T-helper 22 cell (primary cell): ENCODE data around the gene TBC1D22B.

Experiments used
- DNase-seq: peaks from one replicate; pipeline ENCODE4 v3.0.0-alpha.2; 2020; ENCODE audit warnings: low read depth

Gene TBC1D22B

GRCh38 chr6:37239950-37240713 lies 17.4 kb upstream of the TBC1D22B start:
- peak; percentile 16 for DNase-seq

- DNase-seq: no peak
Observed at GRCh38 chr6:37241131-37241530, 16.4 kb upstream of the TBC1D22B start.

DNA sequence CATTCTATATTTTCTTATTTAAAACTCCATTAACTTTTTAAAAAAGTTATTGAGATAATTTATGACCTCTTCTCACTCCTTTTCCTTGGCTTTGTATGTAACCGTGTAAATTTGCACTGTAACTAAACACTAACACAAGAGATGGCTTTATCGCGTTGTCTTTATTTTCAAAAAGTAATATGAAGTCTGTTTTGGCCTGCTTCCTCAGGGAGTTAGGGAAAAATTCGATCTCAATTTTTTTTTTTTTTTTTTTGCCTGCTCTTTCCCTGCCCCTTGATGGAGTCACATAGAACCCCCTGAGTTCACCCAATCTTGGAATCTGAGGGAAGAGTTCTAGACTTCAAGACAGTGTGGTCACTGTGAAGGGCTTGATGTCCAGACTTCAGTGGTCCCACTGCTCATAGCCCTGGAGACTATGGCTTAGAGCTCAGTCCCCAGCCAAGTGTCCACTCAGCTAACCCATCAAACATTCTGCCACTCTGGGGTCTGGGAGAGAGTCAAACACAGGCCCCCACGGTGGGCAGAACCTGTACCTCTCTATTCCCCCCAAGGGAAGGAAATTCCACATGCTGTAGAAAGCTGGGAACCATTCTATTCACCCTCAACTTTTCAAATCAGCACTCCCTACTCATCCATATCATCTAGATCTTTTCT lies 15.7 kb upstream of the TBC1D22B start:
- DNase-seq: no peak

GRCh38 chr6:37242429-37243052 lies 15.0 kb upstream of the TBC1D22B start:
- no peak for DNase-seq

DNA sequence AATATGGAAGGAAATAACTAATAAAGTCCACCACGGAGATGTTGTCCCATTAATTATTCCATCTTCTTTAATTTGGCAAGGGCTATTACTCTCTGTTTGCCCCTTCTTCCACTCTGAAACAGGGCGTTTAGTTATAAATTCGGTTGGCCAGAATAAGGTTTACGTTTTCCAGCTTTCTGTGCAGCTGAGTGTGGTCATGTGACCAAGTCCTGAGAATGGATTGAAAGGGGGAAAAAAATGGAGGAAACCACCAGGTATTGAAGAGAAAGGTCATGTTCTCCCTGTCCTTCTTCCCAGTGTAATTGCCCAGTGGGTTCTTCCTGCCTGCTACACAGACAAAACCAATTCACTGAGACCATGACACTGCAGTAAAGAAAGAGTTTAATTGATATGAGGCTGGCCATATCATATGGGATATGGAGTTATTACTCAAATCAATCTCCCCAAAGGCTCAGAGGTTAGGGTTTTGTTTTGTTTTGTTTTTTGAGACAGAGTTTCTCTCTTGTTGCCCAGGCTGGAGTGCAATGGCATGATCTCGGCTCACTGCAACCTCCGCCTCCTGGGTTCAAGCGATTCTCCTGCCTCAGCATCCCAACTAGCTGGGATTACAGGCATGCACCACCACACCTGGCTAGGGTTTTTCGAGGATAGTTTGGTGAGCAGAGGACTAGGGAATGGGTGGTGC lies 14.3 kb upstream of the TBC1D22B start:
- DNase-seq: no peak

- no peak for DNase-seq
Observed at GRCh38 chr6:37243816-37244370, 13.7 kb upstream of the TBC1D22B start.

DNA sequence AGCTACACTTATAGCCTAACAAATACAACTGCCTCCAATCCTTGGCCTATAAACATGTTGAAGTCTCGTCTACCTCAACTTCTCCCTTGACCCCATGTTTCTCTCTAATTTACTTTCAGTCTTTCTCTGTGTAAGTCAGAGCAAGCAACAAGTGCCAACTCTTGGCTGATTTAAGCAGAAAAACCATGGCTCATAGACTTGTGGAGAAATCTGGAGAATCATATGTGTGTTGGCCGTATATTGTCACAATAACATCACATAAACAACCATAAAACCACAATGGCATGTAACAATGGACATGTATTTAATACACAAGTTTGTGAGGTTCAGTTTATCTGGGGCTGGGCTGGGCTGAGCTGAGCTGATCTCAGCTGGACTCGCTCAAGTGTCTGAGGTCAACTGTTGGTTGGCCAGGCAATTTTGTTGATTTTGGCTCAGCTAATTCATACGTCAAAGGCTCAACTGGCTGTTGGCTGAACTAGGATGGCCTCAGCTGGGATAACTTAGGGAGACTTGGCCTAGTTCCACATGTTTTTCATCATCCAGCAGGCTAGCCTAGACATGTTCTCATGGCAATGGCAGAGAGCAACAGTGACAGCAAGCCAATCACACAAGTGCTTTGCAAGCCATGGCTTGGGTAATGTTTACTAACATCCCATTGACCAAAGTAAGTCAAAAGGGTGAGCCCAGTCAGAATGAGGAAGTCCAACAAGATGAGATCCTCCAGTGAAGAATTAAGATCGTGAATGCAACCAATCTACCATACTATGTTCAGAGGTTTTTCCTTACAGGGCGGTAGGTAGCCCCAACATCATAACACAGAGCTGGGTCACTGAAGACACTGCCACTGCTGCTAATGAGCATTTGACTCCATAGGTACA lies 12.9 kb upstream of the TBC1D22B start:
- no peak for DNase-seq

DNA sequence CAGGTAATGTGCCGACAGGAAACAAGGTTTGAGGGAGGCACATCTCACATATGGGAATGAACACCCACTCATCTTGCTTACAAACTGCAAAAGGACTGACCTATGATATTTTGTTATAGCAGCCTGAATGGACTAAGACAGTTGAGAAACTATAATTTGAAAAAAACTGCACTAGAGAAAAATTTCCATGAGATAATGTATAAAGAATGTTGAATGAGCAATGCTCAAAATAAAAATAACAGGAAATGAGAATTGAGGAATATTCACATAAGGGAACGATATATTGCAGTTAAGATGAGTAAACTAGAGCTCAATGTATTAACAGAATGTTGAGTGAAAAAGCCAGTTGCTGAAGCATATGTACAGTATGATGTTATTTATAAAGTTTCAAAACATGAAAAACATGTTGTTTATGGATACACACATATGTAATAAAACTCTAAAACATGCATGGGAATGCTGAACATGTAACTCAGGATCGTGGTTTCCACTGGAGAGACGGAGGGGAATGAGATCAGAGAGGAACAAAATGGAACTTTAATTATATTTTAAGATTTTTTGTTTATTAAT lies 6.3 kb upstream of the TBC1D22B start:
- no peak for DNase-seq

DNA sequence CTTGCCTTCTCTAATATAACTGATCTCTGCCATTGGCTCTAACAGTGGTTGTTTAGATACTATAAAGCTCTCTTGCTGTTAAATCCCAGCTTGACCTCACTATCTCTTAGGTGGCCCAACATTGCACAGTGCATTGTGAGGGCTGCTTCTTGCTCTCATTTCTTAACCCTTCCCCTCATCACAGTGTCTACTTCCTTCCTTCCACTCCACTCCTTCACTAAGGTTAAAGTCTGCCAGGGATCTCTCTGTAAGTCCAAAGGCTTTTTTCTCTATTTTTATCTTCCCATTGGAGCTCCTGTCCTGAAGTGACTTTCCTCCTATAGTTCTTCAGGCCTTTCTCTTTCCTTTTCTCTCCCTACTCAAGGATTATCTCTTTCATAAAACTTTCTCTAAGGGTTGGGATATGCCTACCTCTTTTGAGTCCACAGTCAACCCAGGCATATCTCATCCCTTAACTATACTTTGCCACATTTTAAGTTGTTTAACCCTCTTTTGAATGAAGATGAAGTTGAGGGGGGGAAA lies 4.0 kb upstream of the TBC1D22B start:
- no peak for DNase-seq

- DNase-seq: no peak
Observed at GRCh38 chr6:37254881-37255280, 2.7 kb upstream of the TBC1D22B start.

- no peak for DNase-seq
Observed at GRCh38 chr6:37256692-37257319, 766 bp upstream of the TBC1D22B start.

GRCh38 chr6:37257320-37257633 lies 295 bp upstream of the TBC1D22B start:
- DNase-seq: no peak

DNA sequence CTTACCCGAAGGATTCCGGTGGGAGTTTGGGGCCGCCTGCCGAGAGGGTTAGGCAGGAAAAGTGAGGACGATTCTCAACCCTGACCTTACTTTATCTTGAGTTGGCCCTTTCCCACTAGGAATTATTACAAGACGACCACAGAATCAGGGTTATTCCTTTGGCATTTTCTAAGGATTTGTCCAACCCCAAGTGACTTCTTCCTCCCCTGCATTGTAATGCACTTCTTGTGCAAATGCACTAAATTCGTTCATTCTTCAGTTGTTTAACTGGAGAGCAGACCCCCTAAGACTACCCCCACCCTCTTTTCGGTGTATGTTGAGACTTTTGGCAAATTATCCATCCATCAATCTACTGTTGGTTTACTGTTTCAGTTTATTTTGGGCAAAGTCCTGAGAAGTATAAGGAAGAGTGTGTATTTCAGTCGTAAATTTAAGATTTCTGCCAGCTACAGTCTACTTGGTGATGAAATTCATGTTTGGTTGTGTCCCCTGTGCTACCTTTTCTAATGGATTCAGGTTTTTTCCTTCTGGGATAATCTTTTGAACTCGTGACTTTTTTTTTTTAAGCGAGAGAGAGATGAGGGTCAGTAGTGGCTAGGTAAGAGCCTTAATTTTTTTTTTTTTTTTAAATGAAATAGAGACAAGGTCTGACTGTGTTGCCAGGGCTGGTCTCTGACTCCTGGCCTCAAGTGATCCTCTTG lies 983 bp downstream of the TBC1D22B start:
- DNase-seq: no peak

DNA sequence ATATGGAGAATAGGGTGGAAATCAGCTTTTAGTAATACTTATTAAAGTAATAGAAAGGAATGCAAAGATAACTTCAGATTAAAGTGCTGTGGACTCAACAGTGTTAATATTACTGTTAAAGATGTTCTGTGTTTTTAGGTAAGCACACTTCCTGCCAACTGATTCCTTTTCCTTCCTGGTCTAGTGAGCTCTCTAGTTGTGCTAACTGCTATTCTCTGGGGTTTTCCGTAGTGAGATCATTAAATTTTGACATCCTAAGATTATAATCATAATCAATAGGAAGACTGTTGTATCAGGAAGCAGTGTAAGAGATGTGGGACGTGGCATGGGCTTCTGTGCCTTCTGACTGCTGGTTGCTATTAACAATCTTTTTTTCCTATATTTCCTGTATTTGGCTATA lies 1.6 kb downstream of the TBC1D22B start:
- peak; percentile 18 for DNase-seq

DNA sequence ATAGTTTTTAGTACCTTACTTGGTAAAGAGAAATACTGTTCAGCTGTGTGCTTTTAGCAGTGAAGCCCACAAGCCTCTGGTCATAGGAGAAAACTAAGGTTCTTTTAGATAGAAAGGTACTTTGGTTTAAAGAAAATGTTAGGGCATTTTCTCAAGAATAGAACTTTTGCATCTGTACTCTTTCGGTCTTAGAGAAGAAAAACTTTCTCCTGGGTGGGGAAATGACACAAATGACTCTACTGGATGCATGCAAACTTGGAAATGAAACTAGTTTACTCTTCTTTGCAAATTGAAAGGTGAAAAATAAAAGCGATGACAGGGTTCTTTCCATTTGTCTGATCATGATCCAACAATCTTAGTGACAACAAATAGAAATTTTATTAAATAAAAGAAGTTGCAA lies 2.5 kb downstream of the TBC1D22B start:
- no peak for DNase-seq

- no peak for DNase-seq
Observed at GRCh38 chr6:37260444-37260843, 2.9 kb downstream of the TBC1D22B start.

DNA sequence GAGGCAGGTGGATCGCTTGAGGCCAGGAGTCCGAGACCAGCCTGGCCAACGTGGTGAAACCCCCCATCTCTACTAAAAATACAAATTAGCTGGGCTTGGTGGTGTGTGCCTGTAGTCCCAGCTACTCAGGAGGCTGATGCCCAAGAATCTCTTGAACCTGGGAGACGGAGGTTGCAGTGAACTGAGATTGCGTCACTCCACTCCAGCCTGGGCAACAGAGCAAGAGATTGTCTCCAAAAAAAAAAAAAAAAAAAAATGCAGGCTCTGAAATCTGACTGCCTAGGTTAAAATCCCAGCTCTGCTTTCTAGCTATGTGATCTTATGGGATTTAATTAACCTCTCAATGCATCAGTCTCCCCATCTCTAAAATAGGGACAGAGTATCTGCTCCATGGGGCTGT lies 3.6 kb downstream of the TBC1D22B start:
- DNase-seq: no peak

DNA sequence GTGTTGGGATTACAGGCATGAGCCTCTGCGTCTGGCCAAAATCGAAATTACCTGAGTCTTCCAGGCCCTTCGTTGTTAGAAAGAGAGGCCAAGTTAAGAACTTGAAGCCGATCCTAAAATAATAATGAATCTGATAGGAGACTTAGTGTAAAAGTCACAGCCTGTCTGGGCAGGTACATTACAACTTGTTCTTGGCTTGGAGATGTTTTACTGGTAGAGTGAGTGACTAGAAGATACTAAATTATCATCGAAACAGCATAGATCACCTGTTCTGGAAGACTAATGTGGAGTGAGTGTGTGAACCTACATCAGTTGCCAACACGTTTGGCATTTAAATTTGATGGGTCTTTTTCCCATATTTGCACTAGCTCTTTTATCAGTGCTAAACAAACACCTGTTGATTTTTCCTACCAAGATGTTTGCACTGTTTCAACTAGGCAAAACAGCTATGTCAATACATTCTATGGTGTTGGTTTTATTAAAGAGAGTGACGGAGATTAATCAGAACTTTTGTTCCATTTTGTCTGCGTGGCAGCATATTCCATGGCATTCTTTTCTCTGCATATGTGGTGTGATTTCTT lies 5.0 kb downstream of the TBC1D22B start:
- DNase-seq: no peak

GRCh38 chr6:37265001-37265400 lies 7.4 kb downstream of the TBC1D22B start:
- DNase-seq: no peak

GRCh38 chr6:37265860-37266259 lies 8.3 kb downstream of the TBC1D22B start:
- no peak for DNase-seq
